ENCODE results near the gene SLC2A13.

GRCh38 chr12:39935275-39935674 lies 170.6 kb downstream of the SLC2A13 start:
- TF ChIP-seq, protein P1, sequence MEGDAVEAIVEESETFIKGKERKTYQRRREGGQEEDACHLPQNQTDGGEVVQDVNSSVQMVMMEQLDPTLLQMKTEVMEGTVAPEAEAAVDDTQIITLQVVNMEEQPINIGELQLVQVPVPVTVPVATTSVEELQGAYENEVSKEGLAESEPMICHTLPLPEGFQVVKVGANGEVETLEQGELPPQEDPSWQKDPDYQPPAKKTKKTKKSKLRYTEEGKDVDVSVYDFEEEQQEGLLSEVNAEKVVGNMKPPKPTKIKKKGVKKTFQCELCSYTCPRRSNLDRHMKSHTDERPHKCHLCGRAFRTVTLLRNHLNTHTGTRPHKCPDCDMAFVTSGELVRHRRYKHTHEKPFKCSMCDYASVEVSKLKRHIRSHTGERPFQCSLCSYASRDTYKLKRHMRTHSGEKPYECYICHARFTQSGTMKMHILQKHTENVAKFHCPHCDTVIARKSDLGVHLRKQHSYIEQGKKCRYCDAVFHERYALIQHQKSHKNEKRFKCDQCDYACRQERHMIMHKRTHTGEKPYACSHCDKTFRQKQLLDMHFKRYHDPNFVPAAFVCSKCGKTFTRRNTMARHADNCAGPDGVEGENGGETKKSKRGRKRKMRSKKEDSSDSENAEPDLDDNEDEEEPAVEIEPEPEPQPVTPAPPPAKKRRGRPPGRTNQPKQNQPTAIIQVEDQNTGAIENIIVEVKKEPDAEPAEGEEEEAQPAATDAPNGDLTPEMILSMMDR (IDR thresholded peaks at IDR 0.05), result no peak
- no peak for TF ChIP-seq POLR2A (IDR thresholded peaks at IDR 0.05)

Data from testis (tissue), 2 donors.